ENCODE measurements around the gene ADSS2.

The ADSS2 gene

GRCh38 chr1:244447024-244447423 is 4.7 kb downstream of the ADSS2 start:
- H3K4me3 ChIP-seq (ENCODE audit: low read depth, low read length) = no peak overlapping the region

GRCh38 chr1:244445320-244446181 is 6.2 kb downstream of the ADSS2 start:
- no peak overlapping the region for H3K4me3 ChIP-seq (ENCODE audit: low read depth, low read length)

- no peak overlapping the region for H3K4me3 ChIP-seq (ENCODE audit: low read depth, low read length)
Observed at GRCh38 chr1:244444854-244445253, 6.9 kb downstream of the ADSS2 start.

DNA sequence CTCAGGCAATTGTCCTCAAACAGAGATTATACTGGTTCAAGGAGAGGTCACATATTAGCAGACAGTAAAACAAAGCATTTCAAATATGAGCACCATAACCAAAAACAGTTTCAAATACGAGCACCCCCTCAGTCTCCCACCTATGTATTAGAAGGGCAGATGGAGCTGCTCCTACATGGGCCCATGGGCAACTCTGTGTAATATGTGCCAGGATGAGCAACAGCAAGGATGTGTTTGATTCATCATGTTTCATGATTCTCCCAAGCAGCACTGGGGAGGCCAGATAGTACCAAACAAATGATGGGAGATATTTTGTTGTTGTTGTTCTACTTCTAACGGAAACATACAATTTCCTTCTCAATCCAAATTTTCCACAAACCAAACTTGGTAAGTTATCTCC is 8.9 kb downstream of the ADSS2 start:
- H3K4me3 ChIP-seq (ENCODE audit: low read depth, low read length) = no peak overlapping the region

GRCh38 chr1:244439391-244440032 is 12.2 kb downstream of the ADSS2 start:
- no peak overlapping the region for H3K4me3 ChIP-seq (ENCODE audit: low read depth, low read length)

DNA sequence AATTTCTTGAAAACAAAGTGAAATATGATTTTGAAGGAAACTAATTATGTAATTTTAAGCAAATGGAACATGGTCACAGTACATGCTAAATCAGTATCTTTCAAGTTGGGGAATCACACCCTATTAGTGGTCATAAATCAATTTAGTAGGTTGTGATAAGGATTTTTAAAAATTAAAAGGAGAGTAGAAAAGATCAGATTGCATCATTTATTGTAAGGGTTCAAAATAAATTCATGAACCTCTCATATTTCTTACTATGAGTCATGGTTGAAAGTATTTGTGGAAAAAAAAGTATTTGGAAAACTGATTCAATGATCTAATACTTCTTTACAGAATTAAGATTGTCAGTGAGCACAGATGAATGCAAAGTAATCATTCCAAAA is 14.6 kb downstream of the ADSS2 start:
- no peak overlapping the region for H3K4me3 ChIP-seq (ENCODE audit: low read depth, low read length)

DNA sequence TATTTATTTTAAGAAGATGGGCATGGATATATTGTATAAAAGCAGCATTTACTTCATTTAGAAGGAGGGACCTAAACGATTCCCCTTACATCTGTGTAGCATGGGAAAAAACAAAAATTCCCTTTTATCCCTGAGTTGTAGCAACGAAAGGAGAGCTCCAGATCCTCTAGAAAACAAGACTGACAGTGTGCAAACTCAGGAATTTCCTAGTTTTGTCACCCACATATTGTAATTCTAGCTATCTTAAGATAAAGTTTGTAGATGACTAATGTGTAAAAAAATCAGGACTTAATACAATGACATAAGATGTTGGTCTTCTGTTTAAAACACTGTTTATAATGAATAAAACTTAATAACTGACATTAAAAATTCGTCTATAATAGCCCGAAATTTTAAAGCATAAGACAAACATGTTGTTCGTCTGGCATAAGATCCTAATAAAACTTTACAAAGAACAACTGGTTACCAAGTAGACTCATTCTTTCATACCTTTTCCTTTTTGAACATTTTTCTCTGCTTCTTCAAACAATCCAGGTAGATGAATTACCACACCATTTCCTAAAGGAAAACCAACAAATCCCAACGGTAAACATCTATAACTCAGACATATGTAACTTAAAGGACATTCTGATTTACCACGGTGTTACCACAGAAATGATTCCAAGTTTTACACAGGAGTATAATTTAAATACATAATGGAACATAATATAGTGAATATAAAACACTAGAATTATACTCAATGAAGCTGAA is 15.2 kb downstream of the ADSS2 start:
- H3K4me3 ChIP-seq (ENCODE audit: low read depth, low read length) = no peak overlapping the region

GRCh38 chr1:244435562-244436205 is 16.0 kb downstream of the ADSS2 start:
- no peak overlapping the region for H3K4me3 ChIP-seq (ENCODE audit: low read depth, low read length)

GRCh38 chr1:244431166-244431565 is 20.5 kb downstream of the ADSS2 start:
- H3K4me3 ChIP-seq (ENCODE audit: low read depth, low read length) = no peak overlapping the region

- H3K4me3 ChIP-seq (ENCODE audit: low read depth, low read length) = no peak overlapping the region
Observed at GRCh38 chr1:244429818-244430217, 21.9 kb downstream of the ADSS2 start.

GRCh38 chr1:244427647-244428046 is 24.1 kb downstream of the ADSS2 start:
- no peak overlapping the region for H3K4me3 ChIP-seq (ENCODE audit: low read depth, low read length)

- H3K4me3 ChIP-seq (ENCODE audit: low read depth, low read length) = no peak overlapping the region
Observed at GRCh38 chr1:244424649-244425334, 26.9 kb downstream of the ADSS2 start.

DNA sequence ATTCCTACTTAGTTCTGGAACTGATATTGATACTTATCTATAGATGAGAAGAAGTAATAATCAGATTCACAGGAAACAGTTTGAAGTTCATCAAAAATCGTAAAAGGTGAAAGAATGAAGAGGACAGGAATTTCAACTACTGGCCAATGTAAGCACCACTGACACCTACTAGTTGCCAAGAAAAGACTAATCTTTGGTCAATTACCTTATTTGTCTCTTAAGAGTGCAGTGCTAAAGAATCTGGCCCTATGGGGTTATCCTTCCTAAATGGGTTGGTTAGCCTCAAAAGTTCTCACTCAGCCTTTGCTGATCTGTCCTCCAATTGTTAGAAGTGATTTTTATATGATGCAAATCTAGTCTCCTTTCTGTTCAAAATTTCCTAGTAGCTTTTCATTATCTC is 29.5 kb downstream of the ADSS2 start:
- H3K4me3 ChIP-seq (ENCODE audit: low read depth, low read length) = no peak overlapping the region

DNA sequence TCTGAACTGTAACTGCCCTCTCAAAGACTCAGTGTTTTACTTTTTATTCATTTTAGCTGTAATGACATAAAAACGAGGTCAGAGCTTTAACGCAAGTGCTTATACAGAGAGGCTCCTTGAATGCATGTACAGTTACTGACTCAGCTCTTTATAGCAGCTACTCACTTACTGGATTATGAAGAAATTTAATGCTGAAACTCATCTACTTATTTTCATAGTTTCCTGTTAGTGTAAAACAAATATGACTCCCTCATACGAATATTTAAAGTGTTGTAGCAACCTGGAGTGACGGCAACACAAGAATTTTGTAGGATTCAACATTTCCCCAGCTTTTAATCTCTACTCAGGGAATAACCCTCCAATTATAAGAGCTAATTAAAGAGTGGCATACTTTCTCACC is 32.7 kb downstream of the ADSS2 start:
- H3K4me3 ChIP-seq (ENCODE audit: low read depth, low read length) = no peak overlapping the region

DNA sequence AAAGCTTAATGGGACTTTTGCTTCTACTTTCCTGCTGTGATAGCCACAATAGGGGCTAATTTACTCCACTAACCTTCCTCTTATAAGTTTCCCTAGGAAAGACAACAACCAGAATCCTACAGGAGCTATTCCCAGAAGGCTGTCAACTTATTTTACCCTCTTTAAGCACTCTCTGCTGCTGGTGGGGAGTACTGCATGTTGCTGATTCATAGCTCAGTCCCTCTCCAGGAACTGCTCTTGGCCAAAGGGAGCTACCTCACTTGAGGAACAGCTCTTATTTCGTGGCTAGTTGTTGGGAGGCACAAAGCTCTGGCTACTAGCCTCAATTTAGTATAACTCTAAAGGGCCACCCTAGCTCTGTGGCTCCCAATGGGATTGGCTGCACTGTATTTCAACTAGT is 37.2 kb downstream of the ADSS2 start:
- H3K4me3 ChIP-seq (ENCODE audit: low read depth, low read length) = no peak overlapping the region

DNA sequence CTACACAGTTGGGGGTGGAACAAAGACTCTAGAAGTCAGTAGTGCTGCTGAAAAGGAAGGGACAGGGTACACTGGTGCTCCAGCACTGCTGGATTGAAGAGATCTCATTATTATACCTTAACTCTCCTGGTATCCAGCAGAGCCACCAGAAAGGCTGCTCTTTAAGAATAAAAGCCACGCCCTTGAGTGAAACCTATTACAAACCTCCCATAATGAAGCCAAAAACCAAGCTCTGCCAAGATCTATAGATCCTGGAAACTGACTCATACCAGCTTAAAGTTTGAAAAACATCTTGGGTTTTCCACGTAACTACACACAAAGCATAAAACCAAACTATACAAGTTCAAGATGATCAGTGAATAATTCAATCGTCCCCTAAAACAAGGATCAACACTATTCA is 38.0 kb downstream of the ADSS2 start:
- no peak overlapping the region for H3K4me3 ChIP-seq (ENCODE audit: low read depth, low read length)

- H3K4me3 ChIP-seq (ENCODE audit: low read depth, low read length) = no peak overlapping the region
Observed at GRCh38 chr1:244412176-244412575, 39.5 kb downstream of the ADSS2 start.

GRCh38 chr1:244409701-244410100 is 42.0 kb downstream of the ADSS2 start:
- no peak overlapping the region for H3K4me3 ChIP-seq (ENCODE audit: low read depth, low read length)

DNA sequence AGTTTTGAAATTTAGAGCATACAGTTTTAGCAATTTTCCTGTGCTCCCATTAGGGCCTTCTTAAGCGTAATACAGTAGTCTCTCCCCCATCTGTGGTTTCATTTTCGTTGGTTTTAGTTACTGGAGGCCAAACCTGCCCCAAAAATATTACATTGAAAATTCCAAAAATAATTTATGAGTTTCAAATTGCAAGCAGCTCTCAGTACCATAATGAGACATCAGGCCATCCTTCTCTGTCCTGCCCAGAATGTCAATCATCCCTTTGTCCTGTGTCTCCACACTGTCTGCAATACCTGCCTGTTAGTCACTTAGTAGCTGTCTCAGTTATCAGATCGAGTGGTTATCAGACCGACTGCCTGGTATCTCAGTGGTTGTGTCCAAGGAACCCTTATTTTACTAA is 45.4 kb downstream of the ADSS2 start:
- no peak overlapping the region for H3K4me3 ChIP-seq (ENCODE audit: low read depth, low read length)

DNA sequence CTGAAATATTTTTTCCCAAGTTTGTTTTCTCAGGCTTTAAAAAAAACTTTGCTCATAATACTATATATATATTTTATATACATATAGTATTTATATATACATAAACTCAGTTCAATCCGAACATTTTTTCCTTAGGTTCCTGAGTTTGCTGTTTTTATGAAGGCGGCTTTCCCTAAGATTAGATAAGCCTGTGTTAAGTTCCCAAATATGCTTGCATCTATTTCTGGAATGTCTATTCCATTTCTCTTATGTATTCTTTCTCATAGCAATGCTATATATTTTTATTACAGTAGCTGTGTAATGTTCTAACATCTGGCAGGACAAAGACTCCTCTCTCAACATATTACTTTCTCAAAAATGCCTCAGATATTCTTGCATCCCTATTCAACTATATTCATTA is 45.9 kb downstream of the ADSS2 start:
- H3K4me3 ChIP-seq (ENCODE audit: low read depth, low read length) = no peak overlapping the region

DNA sequence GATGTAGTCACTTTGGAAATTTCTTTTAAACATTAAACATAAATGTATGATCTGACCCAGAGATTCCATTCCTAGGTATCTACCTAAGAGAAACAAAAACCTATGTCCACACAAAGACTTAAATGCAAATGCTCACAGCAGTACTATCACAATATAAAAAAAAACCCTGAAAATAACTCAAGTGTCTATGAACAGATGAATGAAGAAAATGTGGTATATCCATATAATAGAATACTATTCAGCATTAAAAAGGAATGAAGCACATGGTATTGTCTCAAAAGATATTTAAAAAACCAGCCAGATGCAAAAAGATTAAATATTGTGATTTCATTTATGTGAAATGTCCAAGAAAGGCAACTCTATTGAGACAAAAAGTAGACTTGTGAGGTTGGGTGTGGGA is 48.3 kb downstream of the ADSS2 start:
- no peak overlapping the region for H3K4me3 ChIP-seq (ENCODE audit: low read depth, low read length)
